Smooth muscle cell of the brain vasculature (primary cell): ENCODE data around the gene ABCD3.
"Not testable (repeated sequence)": the region's sequence is repeated elsewhere in the genome, so short reads cannot be mapped to it uniquely, and the experiment has no call there.

Experiments used
- DNase-seq: peaks from one replicate; pipeline ENCODE4 v3.0.0-alpha.2; 2012; ENCODE audit warnings: low read depth, low spot score

The ABCD3 gene

DNA sequence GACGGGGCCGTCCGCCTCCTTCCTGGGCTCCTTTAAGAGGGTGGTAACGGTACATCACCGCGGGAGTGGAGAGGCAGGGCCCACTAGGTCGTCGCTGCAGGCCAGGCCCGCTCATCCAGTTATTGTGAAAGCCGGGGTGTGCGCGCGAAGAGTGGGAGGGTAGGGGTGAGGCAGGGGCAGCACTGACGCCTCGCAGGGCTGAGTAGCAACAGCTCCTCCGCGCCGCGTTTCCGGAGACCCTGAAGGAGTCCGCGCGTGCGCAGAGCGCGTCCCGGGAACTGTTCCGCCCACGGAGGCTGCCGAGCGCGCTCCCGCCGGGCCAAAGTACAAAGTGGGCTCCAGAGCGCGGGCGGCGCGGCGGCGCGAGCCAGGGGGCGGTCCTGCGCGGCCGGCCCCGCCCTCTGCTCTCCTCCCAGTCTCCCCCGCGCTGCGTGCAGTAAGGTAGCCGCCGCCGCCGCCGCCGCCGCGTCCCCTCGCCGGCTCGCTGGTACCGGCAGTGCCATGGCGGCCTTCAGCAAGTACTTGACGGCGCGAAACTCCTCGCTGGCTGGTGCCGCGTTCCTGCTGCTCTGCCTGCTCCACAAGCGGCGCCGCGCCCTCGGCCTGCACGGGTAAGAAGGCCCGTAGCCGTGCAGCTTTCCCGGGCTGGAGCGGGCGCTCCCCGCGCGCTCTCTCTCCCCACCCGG, at the start of gene ABCD3:
Gene ABCD3, plus strand, starts transcription at position 412 of the 686 bp plus-strand sequence. Its CDS starts 90 bp downstream, at position 502.
- peak; percentile 94 for DNase-seq

GRCh38 chr1:94372771-94373170, 45.4 kb upstream of the ABCD3 start:
- not testable (repeated sequence) for DNase-seq

- not testable (repeated sequence) for DNase-seq
Measured at GRCh38 chr1:94373311-94373710, 44.9 kb upstream of the ABCD3 start.

DNA sequence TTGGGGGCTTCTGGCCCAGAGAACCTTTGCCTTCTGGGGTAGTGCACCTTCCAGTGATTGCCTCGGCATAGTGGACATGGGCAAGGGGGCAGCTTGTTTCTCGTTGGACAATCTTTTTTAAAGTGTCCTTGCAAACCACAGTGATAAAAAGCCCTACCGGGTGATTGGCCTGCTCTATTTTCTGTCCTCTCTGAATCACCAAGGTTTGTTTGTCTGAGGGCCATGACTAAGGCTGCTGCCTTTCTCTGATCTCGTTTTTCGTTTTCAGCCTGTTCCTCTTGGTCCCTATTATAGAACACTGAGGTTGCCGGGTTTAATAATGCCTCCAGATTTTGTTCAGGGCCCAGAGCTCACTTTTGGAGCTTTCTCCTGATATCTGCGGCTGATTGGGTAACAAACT, 42.5 kb upstream of the ABCD3 start:
- not testable (repeated sequence) for DNase-seq

- not testable (repeated sequence) for DNase-seq
Measured at GRCh38 chr1:94378493-94378892, 39.7 kb upstream of the ABCD3 start.

GRCh38 chr1:94379615-94380014, 38.6 kb upstream of the ABCD3 start:
- no peak for DNase-seq

- no peak for DNase-seq
Measured at GRCh38 chr1:94382201-94382600, 36.0 kb upstream of the ABCD3 start.

- DNase-seq, result peak; percentile 33
Measured at GRCh38 chr1:94383966-94384408, 34.2 kb upstream of the ABCD3 start.

DNA sequence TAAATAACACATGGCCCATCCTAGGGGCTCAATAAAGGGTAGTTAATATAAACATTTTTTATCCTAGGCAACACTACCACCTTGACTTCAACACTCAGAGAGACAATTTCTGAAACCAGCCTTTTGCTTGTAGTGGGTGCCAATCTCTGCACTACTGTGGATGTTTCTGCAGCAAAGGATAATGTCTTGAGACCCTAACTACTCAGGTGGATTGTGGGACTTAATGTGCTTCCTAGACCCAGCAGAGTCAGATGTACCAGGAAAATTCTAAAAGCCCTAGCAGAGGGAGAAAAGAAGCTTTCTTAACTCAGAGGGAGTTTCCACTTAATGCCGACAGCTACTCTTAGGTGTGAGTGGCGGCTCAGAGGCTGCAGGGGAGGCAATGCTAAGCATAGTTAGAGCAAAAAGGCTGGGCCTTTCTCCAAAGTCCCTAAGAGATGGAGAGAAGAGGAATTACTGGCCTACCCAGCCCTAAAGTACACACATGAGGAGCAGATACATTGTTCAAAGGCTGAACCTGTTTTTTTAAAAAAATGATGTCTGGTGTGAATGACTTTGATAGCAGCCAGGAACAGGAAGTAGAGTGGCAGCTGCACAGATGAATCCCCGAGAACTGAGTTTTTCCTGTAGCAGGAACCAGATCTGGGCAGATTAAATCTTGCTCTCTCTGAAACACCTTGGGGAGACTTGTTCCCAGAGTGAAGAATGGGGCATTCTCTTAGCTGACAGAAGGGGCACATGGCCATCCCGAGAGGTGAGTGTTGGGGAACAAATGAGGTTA, 33.5 kb upstream of the ABCD3 start:
- DNase-seq, result no peak

DNA sequence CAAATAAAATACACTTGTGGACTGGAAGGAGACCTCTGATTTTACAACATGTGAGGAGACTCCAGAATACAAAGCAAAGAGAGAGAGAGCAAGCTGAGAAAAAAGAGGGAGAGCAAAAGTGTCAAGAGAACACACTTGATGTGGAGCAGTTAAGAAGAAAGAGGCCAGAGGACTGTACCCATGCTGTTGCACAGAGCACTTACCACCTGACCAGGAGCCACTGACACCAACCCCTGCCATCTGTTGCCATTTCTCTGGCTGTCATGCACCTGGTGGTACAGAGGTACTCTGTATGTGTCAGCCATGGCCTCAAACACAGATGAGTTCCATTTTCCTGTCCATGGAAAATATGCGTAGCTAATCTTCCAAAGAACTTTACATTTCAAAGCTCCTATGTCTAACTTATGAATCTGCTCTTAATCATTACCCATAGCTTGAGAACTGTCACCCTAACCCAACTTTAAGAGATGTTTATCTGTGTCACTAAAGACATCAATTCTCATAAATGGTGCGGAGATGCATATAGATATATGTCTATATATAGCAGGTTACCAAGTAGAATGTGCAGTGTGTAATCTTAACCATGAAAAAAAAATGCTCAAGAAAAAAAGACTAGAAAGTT, 32.8 kb upstream of the ABCD3 start:
- DNase-seq, result no peak

- DNase-seq, result no peak
Measured at GRCh38 chr1:94389298-94389697, 28.9 kb upstream of the ABCD3 start.

GRCh38 chr1:94394247-94394646, 23.9 kb upstream of the ABCD3 start:
- no peak for DNase-seq

DNA sequence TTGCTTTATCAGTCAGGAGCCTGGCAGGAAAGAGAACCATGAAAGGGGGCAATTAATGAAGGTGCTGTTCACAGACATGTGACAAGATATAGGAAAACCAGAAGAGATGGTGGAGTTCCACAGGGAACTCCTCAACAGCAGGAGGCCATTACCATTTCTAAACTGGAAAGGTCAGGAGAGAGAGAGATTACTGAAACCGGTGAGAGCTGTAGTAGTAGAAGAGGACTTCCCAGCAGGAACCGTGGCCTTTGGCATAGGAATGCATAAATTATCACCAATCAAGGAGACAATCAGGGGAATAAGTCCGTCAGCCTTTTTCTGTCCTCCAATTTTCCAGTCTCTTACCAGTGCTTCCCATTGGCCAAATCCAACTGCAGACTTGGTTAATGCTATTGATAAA, 23.0 kb upstream of the ABCD3 start:
- no peak for DNase-seq

DNA sequence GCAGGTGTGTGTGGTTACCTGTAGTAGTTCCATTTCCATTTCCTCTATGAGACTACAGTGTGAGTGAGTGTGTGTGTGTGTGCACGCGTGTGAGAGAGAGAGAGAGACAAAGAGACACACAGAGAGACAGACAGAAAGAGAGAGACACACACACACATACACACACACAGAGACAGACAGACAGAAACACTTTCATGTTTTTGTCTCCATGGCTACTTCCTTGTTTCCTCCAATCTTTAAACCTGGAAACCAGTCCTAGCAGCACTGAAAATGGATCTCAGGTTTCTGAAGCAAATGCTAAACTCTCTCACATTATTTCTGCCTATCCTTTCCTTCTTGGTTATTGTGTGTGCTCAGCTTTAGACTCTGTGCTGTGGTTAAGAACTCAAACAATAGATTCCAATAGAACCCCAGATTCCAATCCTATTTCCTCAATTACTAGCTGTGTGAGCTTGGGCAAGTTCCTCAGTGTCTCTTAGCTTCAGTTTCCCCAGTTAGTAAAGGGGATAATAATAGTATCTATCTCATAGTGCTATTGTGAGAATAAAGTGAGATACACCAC, 22.4 kb upstream of the ABCD3 start:
- no peak for DNase-seq

DNA sequence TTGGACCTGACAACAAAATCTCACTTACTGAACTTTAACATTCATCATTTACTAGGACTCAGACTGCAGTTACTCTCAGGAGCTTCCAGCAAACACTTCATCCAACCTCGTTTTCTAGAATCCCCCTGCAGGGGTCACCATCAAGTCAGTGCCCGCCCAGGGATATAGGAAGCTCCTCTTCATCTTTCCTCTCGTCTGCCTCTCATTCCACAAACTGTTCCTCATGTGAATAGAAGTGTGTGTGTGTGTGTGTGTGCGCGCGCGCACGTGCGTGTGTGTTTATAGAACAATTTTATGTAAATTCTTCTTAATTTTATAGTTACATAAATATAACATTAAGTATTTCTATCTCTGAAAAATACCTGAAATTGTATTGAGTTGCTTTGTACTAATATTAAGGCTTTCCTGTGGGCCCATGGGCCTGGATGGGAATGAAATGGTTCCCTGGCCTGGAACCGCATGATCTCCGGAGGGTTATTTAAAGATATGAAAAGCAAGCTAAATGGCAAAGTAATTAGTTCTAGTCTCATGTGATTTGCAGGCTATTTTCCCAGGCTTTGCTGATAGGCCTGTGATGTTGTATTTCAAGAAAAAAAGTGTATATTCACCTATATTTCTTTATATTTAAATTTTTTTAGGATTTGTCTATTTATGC, 21.7 kb upstream of the ABCD3 start:
- DNase-seq, result no peak

- DNase-seq, result no peak
Measured at GRCh38 chr1:94398356-94398755, 19.8 kb upstream of the ABCD3 start.

DNA sequence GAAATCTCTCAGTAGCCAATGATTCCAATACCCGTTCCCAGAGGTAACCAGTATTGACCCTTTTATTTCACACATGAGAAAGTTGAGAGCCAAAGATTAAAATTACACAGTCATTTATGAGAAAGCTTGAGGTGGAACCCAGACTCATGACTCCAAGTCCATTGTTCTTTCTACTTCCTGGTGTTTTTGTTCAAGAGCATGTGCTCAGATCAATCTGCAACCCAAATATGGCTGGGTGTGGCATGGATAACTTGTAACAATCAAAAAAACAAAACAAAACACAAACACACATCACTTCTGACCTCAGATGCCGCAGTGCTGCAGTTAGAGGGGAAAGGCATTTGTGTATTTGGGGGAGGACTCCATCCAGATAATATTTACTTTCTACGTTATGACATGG, 18.7 kb upstream of the ABCD3 start:
- no peak for DNase-seq

DNA sequence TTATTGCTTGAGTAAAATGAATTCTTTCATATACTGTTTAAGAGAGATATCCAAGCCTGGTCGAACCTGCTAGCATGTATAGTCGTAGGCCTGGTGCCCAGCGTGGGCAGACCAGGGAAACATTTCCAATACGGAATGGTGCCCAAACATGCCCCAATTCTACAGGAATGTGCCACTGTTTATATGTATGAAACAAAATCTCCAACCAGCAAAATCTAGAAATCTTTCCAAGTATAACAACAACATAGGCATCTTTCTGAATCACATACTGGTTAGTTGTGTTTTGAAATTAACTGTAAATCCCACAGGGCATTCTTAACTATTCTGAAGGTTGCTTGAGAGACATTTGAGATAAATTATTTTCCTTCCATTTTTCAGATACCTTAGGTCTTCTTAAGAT, 17.0 kb upstream of the ABCD3 start:
- DNase-seq, result no peak

- DNase-seq, result no peak
Measured at GRCh38 chr1:94406446-94406845, 11.7 kb upstream of the ABCD3 start.

- DNase-seq, result no peak
Measured at GRCh38 chr1:94408104-94408830, 9.9 kb upstream of the ABCD3 start.

DNA sequence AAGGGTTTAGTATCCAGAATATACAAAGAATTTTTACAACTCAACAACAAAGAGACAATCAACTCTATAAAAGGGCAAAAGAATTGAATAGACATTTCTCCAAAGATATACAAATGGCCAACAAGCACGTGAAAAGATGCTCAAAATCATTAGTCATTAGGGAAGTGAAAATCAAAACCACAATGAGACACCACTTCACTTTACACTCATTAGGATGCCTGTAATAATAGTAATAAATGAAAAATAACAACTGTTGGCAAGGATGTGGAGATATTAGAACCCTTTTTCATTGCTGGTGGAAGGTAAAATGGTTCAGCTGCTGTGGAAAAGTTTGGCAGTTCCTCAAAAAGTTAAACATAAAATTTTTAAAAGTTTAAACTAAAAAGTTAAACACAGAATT, 7.0 kb upstream of the ABCD3 start:
- DNase-seq, result no peak
